DMS 273 (cell line): ENCODE data around the gene STX8.

Experiments
- DNase-seq: peaks from one replicate; lab custom pipeline; 2025; ENCODE audit not compliant: unreplicated experiment; lab: John Stamatoyannopoulos, UW

Gene STX8

GRCh38 chr17:9446528-9446927 is 129.1 kb downstream of the STX8 start:
- DNase-seq: no peak

- DNase-seq: no peak
Measured at GRCh38 chr17:9445424-9445823, 130.2 kb downstream of the STX8 start.

- peak; percentile 2 for DNase-seq
Measured at GRCh38 chr17:9444687-9445086, 130.9 kb downstream of the STX8 start.

- DNase-seq: no peak
Measured at GRCh38 chr17:9443811-9444210, 131.8 kb downstream of the STX8 start.

GRCh38 chr17:9439851-9440250 is 135.8 kb downstream of the STX8 start:
- no peak for DNase-seq

GRCh38 chr17:9436630-9437029 is 139.0 kb downstream of the STX8 start:
- DNase-seq: peak; percentile 24

- DNase-seq: no peak
Measured at GRCh38 chr17:9435165-9435564, 140.5 kb downstream of the STX8 start.

- peak; percentile 62 for DNase-seq
Measured at GRCh38 chr17:9434642-9435057, 141.0 kb downstream of the STX8 start.

- DNase-seq: no peak
Measured at GRCh38 chr17:9432934-9433421, 142.6 kb downstream of the STX8 start.

- peak; percentile 63 for DNase-seq
Measured at GRCh38 chr17:9432134-9432885, 143.3 kb downstream of the STX8 start.

- DNase-seq: peak; percentile 2
Measured at GRCh38 chr17:9431620-9432019, 144.0 kb downstream of the STX8 start.

GRCh38 chr17:9427465-9428315 is 147.9 kb downstream of the STX8 start:
- DNase-seq: peak; percentile 53

GRCh38 chr17:9424071-9424640 is 151.5 kb downstream of the STX8 start:
- no peak for DNase-seq

- no peak for DNase-seq
Measured at GRCh38 chr17:9421525-9421924, 154.1 kb downstream of the STX8 start.

- DNase-seq: no peak
Measured at GRCh38 chr17:9419932-9420453, 155.6 kb downstream of the STX8 start.

- DNase-seq: no peak
Measured at GRCh38 chr17:9414471-9414870, 161.1 kb downstream of the STX8 start.

GRCh38 chr17:9410737-9411136 is 164.9 kb downstream of the STX8 start:
- no peak for DNase-seq

GRCh38 chr17:9410301-9410700 is 165.3 kb downstream of the STX8 start:
- DNase-seq: no peak

- DNase-seq: no peak
Measured at GRCh38 chr17:9409878-9410277, 165.7 kb downstream of the STX8 start.

- peak; percentile 7 for DNase-seq
Measured at GRCh38 chr17:9408868-9409829, 166.5 kb downstream of the STX8 start.
